Pancreas (tissue), 10 donors: ENCODE measurements around the gene PHYHIPL. TPM values are rescaled to one million over a fixed set of nuclear protein-coding genes. Genes with fewer than 3 reads are reported as not detected.

Experiments used
- ATAC-seq, 4 donors: fragments of 200-7000 bp; cut with Tn5 transposase; one replicate each; pipeline versions ENCODE4 v1.8.0 to v1.9.1; 2020; ENCODE audit warnings: mild to moderate bottlenecking in 4 of 4, moderate library complexity in 4 of 4
- DNase-seq, 6 donors: peaks; one replicate each; pipeline ENCODE4 v3.0.0-alpha.2; 2020
- FAIRE-seq: peaks from 2 replicates; lab custom pipeline; 2012; peaks lifted over from hg19 to GRCh38; lab: Jason Lieb, UNC
- H3K27ac ChIP-seq, 4 donors: fragments of 200-600 bp; sonication (generic); 1 replicate in 3 of 4; 2 replicates in 1 of 4; pipeline versions ENCODE4 v1.5.0 to v1.8.0; 2020
- H3K27me3 ChIP-seq, 4 donors: fragments of 200-600 bp; one replicate each; pipeline ENCODE4 v1.8.0; 2021
- H3K36me3 ChIP-seq, 3 donors: fragments of 200-600 bp; sonication (generic) in 1 of 3; one replicate each; pipeline versions ENCODE4 v1.5.0 to v1.8.0; 2020 to 2021
- H3K4me1 ChIP-seq, 3 donors: fragments of 200-600 bp; one replicate each; pipeline ENCODE4 v1.8.0; 2021
- H3K4me3 ChIP-seq, 4 donors: fragments of 200-600 bp; sonication (generic) in 2 of 4; one replicate each; pipeline versions ENCODE4 v1.5.0 to v1.8.0; 2020 to 2021
- H3K9me3 ChIP-seq, 4 donors: fragments of 200-600 bp; one replicate each; pipeline ENCODE4 v1.8.0; 2021
- WGBS, 2 donors: extraction: QIAGEN DNeasy Blood & Tissue Kit; methylation state at CpG; one replicate each; pipeline ENCODE4 v1.1.7; 2013; 5-methylcytosine and 5-hydroxymethylcytosine counted together
- intact Hi-C, 3 donors: fragments of 100-400 bp; cut with DNase I; formaldehyde crosslinking; loops; one replicate each; pipeline versions ENCODE4 v1.11.1 to v1.14.2; 2022
- polyA plus RNA-seq, 2 donors: library from polyadenylated mRNA; stranded (reverse); fragments of 200-250 nt; gene quantifications; one replicate each; pipeline ENCODE4 v1.2.3, GENCODE V29; 2013
- total RNA-seq, 6 donors: library from RNA; stranded (reverse); fragmentation: NEBNext Ultra II Directional in 4 of 6; extraction: Animal tissue kit (Norgen Biotek cat#: 25700) in 4 of 6; gene quantifications; one replicate each; pipeline versions ENCODE4 v1.2.1 to v1.2.4, GENCODE V29; 2021 to 2023
- TF ChIP-seq, protein P1 (sequence below), 4 donors: fragments of 200-600 bp; sonication (generic) in 3 of 4; IDR thresholded peaks; one replicate each; pipeline versions ENCODE4 v1.5.0 to v1.8.0; 2021; ENCODE audit warnings: antibody characterized with exemption in 4 of 4
- donor health status: healthy with polysubstance abuse.
- donor health status: DM: no; HTN: no; CAD: no; lungs with moderate emphysema.
- donor health status: DM: no; HTN: no; CAD: no.
- donor health status: control.
- donor health status: control.
- donor health status: Bipolar disorder and iron deficiency.
- donor health status: DM: yes; HTN: yes; CAD: no.
- donor health status: DM: no; HTN: no; CAD: no.
- donor health status: DM: no; HTN: no; CAD: no.
- donor health status: DM: yes; HTN: yes; CAD: no.

The PHYHIPL gene
- total and polyA plus RNA-seq, 8 donors: 1.9 to 12.8 (median 5.4) TPM

DNA sequence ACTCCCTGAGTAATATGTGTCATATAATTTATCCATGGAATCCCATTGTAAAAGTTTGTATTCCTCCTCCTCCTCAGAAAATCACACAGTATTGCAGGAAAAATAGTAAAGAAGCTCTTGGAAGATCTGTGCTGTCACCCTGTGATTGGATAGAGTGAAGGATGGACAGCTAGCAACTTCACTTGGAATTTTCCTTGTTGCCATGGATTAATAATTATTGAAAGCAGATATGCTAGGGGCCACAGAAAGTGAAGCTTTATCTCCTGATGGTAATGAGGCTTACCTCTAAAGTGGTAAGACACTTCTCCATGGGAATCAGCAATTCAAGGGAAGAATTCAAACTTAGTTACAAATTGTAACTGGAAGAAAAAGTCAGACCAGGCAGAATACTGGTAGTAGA lies 48.8 kb downstream of the PHYHIPL start:
- TF ChIP-seq, protein P1, sequence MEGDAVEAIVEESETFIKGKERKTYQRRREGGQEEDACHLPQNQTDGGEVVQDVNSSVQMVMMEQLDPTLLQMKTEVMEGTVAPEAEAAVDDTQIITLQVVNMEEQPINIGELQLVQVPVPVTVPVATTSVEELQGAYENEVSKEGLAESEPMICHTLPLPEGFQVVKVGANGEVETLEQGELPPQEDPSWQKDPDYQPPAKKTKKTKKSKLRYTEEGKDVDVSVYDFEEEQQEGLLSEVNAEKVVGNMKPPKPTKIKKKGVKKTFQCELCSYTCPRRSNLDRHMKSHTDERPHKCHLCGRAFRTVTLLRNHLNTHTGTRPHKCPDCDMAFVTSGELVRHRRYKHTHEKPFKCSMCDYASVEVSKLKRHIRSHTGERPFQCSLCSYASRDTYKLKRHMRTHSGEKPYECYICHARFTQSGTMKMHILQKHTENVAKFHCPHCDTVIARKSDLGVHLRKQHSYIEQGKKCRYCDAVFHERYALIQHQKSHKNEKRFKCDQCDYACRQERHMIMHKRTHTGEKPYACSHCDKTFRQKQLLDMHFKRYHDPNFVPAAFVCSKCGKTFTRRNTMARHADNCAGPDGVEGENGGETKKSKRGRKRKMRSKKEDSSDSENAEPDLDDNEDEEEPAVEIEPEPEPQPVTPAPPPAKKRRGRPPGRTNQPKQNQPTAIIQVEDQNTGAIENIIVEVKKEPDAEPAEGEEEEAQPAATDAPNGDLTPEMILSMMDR (IDR thresholded peaks at IDR 0.05): no peak
- Histone ChIP-seq H3K36me3 (no peaks in the 10 kb centered on the region), H3K27me3 (no peaks in the 10 kb centered on the region), H3K4me3 (no peak overlapping the region), H3K4me1 (peaks cover 0 to 14% (median 7%) of the 10 kb centered on the region in 3 donors), H3K9me3 (no peaks in the 10 kb centered on the region), H3K27ac (no peak overlapping the region)
- ATAC-seq (no peak), DNase-seq (no peak), FAIRE-seq (no peak)
- intact Hi-C loops: no loop called here

DNA sequence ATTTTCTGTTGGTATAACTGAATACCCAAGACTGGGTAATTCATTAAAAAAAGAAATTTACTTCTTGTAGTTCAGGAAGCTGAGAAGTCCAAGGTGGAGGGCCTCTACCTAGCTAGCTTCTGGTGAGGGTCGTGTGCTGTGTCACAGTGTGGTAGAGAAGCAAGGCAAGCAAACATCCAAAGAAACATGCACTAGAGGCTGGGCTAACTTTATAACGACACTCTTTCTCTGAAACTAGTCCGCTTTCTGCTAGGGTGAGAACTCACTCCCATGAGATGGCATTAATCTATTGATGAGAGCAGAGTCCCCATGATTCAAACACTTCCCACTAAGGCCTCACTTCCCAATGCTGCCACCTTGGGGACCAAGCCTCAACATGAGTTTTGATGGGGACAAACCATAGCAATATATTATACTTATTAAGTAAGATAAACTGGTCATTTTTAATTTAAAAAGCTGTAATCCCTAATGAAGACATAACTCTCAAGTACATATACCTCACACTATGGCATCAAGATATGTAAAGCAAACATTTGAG lies 50.8 kb downstream of the PHYHIPL start:
- H3K9me3 ChIP-seq: no peaks in the 10 kb centered on the region
- 88 to 90% methylated on average over 3 of the region's 3 CpGs for WGBS, 2 donors
- intact Hi-C loops: no loop called here
- no peaks in the 10 kb centered on the region for H3K36me3 ChIP-seq
- H3K27ac ChIP-seq: no peak overlapping the region
- FAIRE-seq (no peak), DNase-seq (no peak), ATAC-seq (peak in 1 of 4 donors; percentile 28)
- H3K27me3 ChIP-seq: no peaks in the 10 kb centered on the region
- TF ChIP-seq, protein P1 (IDR thresholded peaks at IDR 0.05): no peak
- no peak overlapping the region for H3K4me3 ChIP-seq
- peaks cover 0 to 11% (median 0%) of the 10 kb centered on the region in 3 donors for H3K4me1 ChIP-seq

DNA sequence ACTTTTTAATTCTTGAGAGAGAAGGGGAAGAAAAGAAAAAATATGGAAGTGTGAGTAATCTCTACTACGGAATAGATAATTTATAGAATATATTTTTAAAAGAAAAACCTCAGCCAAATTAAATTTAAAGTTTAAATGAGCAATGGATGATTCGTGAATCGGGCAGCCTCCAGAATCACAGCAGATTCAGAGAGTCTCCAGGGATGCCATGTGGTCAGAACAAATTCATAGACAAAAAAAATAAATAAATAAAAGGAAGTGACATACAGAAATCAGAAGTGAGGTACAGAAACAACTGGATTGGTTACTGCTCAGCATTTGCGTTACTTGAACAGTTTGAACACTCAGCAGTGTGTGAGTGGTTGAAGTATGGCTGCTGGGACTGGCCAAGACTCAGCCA lies 53.0 kb downstream of the PHYHIPL start:
- DNase-seq: no peak
- Histone ChIP-seq H3K27ac (no peak overlapping the region), H3K4me1 (no peaks in the 10 kb centered on the region), H3K36me3 (no peaks in the 10 kb centered on the region), H3K27me3 (no peaks in the 10 kb centered on the region), H3K4me3 (no peak overlapping the region), H3K9me3 (no peaks in the 10 kb centered on the region)
- intact Hi-C loops: no loop called here
- no peak for ATAC-seq
- 96 to 97% methylated on average over 4 of the region's 4 CpGs for WGBS, 2 donors
- FAIRE-seq: no peak
- TF ChIP-seq, protein P1 (IDR thresholded peaks at IDR 0.05): no peak

DNA sequence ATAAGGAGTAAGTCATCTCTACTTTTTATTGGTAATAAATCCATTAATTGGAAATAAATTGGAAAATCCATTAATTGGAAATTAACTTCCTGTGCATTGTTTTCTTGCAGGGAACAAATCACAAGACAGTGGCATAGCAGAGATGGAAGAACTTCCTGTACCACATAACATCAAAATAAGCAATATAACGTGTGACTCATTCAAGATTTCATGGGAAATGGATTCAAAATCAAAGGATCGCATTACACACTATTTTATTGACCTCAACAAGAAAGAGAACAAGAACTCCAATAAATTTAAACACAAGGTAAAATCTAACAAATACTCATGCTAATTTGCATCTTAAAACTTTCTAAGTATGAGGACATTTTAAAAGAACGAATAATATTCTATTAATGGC lies 57.8 kb downstream of the PHYHIPL start:
- Histone ChIP-seq H3K27ac (no peak overlapping the region), H3K9me3 (no peaks in the 10 kb centered on the region), H3K4me1 (no peaks in the 10 kb centered on the region), H3K36me3 (no peaks in the 10 kb centered on the region), H3K4me3 (no peak overlapping the region), H3K27me3 (no peaks in the 10 kb centered on the region)
- FAIRE-seq (peak; percentile 37), ATAC-seq (no peak), DNase-seq (no peak)
- WGBS, 2 donors: 75 to 86% methylated on average over 3 of the region's 3 CpGs
- intact Hi-C loops: no loop called here
- TF ChIP-seq, protein P1 (IDR thresholded peaks at IDR 0.05): no peak

DNA sequence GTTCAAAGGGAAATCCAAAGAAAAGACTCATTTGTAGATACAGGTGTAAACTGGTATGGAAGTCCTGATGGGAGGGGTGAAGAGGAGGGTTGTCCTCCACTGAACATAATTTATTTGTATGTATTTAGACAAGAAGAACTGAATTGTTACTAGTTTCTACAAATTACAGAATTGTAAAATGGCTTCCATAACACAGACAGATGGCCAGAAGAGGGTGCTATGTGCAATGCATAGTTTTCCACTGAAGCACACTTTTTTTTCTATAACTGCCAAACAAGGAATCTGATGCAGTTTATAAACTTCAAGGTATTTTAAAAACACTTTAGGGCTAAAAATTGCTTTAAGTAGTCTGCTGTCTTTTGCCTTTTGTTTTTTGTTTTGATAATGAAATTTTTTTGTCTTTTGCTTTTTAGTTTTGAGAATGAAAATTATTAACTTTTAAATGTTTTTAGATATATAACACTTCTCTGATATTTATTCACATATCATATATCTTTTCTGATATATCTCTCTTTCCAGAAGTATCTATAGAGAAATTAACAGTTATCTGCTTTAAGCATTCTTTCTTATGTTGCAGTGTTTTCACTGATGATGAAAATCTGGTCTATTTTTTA lies 58.5 kb downstream of the PHYHIPL start:
- Histone ChIP-seq H3K27ac (no peak overlapping the region), H3K9me3 (no peaks in the 10 kb centered on the region), H3K4me3 (no peak overlapping the region), H3K4me1 (no peaks in the 10 kb centered on the region), H3K36me3 (no peaks in the 10 kb centered on the region), H3K27me3 (no peaks in the 10 kb centered on the region)
- TF ChIP-seq, protein P1 (IDR thresholded peaks at IDR 0.05): peak in 2 of 4 donors; percentile 14 to 15
- ATAC-seq (peak in 3 of 4 donors; percentile 30 to 56 (median 52)), FAIRE-seq (peak; percentile 88), DNase-seq (no peak)
- intact Hi-C loops: no loop called here
